NCI-H2196 treated with DMSO at 0.1 percent for 48 hours (cell line): ENCODE results near the gene TBC1D20.
"Not testable (repeated sequence)": the region's sequence is repeated elsewhere in the genome, so short reads cannot be mapped to it uniquely, and the experiment has no call there.

Source experiments
- DNase-seq: peaks from one replicate; lab custom pipeline; 2025; ENCODE audit not compliant: unreplicated experiment; lab: John Stamatoyannopoulos, UW

Gene TBC1D20

DNA sequence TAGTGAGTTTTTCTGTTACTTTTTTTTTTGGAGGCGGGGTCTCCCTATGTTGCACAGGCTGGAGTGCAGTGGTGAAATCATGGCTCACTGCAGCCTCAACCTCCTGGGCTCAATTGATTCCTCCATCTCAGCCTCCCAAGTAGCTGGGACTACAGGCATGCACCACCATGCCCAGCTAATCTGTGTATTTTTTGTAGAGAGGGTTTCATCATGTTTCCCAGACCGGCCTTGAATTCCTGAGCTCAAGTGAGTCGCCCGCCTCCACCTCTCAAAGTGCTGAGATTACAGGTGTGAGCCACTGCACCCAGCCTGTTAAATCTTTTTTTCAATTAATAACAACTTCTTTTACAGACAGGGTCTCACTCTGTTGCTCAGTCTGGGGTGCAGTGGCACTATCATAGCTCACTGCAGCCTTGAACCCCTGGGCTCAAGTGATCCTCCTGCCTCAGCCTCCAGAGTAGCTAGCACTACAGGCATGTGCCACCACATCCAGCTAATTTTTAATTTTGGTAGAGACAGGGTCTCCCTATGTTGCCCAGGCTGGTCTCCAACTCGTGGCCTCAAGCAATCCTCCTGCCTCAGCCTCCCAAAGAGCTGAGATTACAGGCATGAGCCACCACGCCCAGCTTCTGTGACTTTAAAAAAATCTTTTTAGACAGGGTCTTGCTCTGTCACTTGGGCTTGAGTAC lies 14.4 kb upstream of the TBC1D20 start:
- DNase-seq = not testable (repeated sequence)

DNA sequence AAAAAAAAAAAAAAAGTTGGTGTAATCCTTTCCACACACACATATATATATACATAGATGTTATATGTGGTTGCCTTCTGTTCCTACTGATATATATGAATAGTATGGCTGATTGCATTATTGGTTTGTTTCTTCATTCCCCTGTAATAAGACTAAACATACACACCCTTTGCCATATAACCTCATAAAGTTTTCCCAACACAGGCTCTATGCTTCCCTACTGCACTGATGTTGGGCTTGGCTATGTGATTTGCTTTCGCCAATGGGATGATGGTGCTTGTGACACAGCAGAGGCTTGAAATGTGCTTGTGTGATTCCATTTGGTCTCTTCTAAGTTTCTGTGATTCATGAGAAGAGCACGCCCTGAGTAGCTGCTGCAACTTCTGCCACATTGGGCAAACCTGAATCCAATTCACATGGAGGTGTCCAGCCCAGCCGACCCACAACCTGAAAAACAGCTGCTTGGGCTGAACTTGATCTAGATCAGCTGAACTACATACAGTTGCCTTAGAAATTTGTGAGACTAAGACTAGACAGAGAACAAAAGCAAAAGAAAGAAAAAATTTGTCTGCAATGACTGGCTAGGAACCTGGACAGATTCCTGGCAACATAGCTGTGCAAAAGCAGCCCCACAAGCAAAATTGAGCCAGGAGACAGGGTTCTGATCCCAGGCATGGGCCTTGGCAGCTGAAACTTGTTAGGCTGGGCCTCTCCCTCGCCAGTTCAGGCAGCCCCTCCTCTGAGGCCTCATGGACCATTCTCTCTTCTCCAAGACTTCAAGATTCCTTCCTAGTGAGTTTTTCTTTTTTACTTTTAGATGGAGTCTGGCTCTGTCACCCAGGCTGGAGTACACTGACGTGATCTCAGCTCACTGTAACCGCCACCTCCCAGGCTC lies 13.4 kb upstream of the TBC1D20 start:
- DNase-seq = no peak

DNA sequence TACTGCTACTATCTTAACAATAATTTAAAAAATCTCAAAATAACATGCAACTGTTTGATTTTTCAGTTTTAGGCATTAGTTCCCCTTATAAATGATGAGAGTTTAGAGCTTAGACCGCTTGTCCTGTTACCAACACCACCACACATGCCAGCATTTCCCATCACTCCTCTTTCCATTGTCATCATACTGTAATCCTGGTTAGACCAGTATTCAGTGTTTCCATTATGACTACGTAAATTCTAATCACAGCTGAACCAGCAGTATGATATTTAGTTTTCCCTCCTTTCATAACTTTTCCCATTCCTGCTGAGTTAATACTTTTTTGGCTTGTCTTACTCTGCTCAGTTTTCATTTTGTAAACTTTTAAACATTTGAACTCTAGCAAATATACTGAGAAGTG lies 12.2 kb upstream of the TBC1D20 start:
- DNase-seq = no peak

DNA sequence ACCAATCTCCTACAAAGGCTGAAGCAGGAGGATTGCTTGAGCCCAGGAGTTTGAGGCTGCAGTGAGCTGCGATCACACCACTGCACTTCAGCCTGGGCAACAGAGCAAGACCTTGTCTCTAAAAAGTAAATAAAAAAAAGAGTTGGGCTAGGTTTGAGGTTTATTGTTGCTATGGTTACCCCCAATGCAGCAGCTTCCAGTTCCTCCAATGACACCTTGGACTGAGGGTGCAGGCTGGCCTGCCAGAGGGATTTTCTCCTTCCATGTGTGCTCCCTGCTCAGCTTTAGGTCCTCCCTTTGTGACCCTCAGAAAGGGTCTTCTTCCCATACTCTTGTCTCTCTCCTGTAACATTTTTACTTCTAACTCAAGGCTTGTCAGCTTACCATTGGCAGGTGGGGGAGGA lies 10.6 kb upstream of the TBC1D20 start:
- DNase-seq = no peak

DNA sequence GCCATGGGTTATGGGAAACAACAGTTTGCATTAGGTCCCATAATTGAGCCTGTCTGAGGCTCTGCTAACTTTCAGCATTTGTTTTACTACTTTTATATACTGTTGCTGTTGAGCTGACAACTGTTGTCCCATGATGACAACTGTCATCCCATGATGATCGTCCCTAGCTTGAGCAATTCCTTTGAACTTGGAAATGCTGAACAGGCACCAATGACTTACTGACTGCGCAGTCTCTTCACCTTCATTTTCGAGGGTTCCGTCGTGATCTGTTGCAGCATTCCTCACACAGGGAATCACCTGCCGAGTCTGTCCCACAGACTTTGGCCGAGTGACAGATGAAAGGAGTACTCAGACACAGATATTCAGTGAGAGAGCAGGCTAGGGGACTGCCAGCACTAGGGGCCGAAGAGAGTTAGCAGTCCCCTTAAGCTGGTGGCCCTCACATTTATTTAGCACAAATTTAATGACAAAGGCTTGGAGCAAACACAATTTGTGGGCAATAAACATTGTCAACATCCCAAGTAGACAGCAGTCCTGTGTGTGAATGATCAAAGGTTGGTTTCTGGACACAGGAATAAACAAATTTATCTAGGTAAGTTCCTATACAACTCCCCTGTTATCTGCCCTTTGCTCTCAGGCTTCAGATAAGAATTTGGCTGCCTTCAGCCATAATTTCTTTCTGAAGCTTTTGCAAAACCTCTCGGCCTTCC lies 10.0 kb upstream of the TBC1D20 start:
- DNase-seq = no peak

DNA sequence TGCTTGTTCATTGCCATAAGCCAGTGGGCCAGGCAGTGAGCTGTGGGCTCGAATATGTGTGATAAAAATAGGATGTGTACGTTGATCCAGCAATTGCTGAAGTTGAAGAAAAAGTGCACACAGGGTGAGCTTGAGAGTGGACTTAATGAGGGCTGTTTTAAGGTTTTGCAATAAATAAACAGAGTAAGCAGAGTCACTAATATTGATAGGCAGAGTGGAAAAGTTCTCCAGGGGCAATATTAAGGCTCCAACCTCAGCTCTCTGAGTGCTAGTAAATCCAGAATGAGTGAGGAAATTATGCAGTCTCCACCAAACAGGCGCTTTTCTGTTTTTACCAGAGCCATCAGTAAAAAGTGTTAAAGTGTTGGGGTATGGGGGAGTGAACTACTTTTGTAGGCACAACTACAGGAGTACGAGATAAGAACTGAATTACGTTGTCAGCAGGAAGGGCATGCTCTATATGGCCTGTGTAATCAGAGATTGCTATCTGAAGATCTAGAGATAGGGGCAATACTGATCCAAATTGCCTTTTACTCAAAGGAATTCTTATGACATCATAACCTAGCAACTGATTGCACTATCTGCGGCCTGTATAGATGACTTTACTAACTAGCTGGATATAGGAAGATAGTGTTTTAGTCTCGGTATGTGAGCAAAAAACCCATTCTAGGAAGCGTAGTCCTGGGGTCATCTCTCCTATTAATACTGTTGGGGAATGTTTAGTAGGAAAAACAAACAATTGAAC lies 7.6 kb upstream of the TBC1D20 start:
- DNase-seq = no peak

DNA sequence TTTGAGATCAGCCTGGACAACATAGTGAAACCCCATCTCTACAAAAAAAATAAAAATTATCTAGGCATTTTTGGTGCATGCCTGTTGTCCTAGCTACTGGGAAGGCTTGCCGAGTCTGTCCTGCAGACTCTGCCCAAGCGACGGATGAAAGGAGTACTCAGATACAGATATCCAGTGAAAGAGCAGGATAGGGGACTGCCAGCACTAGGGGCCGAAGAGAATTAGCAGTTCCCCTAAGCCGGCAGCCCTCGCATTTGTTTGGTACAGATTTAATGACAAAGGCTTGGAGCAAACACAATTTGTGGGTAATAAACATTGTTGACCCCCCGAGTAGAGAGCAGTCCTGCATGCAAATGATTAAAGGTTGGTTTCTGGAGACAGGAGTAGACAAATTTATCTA lies 5.4 kb upstream of the TBC1D20 start:
- no peak for DNase-seq

DNA sequence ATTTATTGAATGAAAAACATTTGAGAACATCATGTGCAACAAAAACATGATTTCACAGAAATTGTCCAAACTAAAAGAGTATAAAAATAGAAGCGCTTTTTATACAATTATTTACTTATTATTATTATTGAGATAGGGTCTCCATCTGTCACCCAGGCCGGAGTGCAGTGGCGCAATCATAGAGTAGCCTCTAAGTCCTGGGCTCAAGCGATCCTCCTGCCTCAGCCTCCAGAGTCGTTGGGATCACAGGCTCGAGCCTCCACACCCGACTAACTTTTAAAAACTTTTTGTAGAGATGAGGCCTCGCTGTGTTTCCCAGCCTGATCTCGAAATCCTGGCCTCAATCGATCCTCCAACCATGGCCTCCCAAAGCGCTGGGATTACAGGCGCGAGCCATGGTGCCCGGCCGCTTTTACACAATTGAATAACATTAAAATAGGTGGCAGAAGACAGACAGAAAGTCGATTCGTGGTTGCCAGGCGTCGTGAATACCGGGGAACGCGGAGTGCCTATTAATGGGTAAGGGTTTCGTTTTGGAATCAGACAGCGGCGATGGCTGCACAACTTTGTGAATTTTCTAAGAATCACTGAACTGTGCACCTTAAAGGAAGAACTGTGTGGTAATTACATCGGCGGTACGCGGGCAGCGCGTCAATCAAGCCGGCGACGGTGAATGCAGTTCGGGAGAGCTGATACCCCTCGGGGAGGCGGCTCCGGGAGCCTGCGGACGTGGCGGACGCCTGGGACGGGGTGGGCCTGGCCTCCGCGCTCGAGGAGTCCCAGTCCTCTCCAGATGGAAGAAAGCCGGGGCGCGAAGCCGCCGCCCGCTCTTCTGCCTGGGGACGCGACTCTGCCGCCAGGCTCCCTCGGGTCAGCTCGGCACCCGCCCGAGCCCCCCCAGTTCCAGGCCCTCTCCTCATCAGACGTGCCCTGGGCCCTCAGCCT lies 807 bp downstream of the TBC1D20 start:
- DNase-seq = no peak

DNA sequence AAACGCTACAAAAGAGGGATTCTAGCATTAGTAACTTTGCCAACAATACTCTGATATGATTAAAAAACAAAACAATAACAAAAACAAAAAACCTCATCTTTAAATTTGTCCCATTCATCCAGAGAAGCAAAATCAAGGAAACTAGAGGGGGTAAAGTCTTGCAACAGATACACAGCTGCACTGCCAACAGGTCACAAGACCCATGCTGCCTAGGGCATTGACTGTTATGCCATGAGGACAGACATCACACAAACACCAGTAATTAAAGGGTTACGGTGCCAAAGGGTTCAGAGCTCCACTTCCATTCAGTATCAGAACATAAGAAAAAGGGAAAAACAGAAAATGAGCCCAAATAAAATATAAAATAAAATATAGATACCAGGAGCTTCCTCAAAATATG lies 1.6 kb downstream of the TBC1D20 start:
- no peak for DNase-seq

DNA sequence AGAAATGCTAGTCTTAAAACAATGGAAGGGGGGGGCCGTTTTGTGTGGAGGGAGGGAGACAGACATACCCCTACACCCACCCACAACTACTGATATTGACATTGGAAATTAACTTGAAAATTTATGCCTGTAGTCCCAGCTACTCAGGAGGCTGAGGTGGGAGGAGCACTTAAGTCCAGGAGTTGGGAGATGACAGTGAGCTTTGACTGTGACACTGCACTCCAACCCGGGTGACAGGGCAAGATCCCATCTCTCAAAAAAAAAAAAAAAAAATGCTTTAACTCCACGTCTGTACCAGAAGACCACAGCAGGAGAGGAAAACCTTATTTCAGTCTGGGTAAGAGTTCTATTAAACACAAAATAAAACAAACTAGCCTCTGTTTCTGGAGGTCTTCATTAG lies 2.2 kb downstream of the TBC1D20 start:
- DNase-seq = no peak

DNA sequence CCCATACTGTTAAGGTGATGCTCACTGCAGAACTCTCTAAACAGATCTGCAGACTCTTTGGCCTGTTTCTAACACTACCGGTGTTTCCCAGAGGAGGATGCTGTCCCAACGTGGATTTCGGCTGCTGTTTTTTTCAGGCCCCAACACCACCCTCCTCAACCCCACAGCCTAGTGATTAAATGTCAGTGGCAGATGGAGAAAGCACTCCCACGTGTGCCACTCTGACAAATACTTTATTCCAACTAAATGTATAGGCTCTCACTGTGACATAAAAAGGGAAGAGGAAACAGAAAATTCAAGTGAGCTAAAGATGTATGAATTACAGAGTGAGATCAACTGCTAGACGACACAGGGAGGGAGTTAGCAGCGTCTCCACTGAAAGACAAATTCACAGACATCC lies 3.6 kb downstream of the TBC1D20 start:
- no peak for DNase-seq

DNA sequence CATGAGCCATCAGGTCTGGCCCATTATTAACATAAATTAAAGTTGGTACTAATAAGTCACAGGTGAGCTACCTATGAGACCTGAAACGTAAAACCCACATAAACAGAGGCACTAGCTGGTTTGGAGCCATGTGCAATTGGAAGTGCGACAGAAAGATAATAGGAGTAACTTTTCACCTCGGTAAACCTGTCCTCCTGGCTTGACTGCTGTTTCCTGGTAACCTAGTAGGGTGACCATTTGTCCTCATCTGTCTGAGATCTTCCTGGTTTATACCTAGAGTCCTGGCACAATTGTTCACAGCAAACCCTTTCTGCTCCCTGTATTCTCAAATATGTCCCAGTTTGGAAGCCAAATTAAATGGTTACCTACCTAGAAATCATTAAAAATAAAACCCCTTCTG lies 7.4 kb downstream of the TBC1D20 start:
- DNase-seq = no peak

DNA sequence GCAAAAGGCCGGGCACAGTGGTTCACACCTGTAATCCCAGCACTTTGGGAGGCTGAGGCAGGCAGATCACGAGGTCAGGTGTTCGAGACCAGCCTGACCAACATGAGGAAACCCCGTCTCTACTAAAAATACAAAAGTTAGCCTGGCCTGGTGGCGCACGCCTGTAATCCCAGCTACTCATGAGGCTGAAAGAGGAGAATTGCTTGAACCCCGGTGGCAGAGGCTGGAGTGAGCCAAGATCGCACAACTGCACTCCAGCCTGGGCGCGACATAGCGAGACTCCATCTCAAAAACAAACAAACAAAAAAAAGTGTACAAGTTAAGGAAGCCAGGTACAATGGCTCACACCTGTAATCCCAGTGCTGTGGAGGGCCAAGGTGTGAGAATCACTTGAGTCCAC lies 10.3 kb downstream of the TBC1D20 start:
- not testable (repeated sequence) for DNase-seq

DNA sequence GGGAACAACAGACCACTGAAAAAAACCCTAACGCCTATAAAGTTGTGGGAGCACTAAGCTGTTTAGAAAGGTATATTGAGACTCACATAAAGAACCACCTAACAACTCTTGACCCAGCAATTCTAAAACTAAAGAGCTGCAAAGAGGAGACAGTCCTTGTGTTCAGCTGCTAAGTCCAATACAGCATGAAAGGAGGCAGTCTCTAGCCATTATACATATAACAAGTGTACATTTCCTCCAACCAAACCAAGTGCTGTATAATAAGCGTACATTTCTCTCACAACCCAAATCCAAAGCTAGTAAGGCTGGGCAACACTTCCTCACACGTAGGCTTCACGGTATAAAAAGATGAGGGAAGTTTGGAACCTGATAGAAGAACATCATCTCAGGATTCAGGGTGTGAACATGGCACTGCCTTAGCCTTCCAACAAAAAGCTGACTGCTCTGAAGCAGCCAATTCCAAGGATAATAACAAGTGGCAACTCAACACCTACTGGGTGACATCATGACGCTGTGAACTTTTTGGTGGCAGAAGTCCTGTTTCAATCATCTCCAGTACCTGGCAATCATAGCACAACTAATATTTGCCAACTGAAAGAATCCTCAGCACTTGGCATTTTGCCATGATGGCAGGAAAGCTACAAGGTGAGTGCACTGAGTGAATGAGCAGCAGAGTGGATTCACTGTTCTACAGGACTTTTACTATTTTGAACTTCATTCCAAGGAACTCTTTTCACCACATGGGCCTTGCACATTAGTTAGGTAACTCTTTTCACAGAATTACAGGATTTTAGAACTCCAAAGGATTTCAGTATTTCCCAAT lies 16.6 kb downstream of the TBC1D20 start:
- DNase-seq = no peak

DNA sequence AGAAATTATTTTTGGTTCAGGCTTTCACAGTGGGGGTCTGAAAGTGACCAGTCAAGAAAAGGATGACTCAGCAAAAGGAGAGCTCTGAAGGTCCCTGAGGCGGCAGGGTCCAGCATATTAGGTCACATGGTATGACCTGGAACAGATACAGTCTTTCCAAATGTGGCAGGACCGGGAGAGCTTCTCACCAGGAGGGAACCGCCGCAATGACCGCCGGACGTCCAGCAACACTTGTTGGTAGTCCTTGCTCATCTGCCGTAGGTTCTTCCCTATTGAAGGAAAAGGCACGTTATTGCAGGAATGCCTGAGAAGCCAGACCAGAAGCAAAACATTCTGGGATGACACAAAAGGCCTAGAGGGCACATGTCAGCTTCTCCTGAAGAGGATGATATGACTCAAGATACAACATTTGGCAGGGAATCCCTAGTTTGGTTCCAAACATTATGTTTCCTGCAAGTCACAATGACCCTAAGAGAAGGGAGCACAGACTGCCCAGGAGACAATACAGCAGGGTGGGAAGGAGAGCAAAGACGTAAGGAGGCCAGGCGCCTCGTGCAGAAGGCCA lies 17.4 kb downstream of the TBC1D20 start:
- no peak for DNase-seq

DNA sequence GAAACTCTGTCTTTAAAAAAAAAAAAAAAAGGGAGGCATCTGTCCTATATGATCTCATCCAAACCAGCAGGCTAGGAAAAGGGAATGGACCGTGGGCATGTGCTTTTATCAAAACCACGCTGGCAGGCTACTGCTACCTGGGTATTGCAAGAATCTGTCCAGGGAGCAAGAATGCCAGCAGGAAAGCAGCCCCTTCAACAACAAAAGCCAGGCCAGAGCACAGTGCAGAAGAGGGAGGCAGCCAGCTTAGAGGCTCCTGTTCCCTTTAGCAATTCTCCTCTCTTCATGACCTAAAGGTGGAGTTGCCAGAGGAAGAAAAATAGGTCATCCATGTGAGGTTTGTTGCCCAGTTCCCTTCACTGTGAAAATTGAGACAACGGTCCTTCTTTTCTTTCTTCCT lies 18.2 kb downstream of the TBC1D20 start:
- DNase-seq = no peak

DNA sequence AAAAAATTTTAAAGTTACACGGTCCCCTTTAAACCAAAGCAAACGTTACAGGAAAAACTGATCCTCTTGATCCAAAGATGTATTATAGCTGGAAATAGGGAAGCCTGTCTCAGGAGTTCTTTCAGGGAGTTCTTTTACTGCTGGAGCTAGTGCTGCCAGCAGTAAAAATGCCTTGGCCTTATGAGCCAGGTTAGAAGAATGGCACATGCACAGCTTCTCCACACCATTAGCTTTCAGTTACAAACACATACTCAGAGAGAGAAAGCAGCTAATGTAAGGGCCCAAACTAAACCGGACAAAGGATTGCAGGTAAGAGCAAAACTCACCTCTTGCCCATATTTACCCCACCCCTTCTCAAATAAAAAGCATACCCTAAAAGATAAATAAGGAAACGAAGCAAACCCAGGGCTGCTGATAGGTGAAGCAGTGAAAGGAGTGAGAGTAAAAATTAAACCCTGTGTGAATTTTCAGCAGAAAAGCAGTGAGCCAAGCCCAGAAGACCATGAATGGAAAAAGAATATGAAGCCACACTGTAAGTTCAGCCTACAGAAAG lies 19.0 kb downstream of the TBC1D20 start:
- no peak for DNase-seq

DNA sequence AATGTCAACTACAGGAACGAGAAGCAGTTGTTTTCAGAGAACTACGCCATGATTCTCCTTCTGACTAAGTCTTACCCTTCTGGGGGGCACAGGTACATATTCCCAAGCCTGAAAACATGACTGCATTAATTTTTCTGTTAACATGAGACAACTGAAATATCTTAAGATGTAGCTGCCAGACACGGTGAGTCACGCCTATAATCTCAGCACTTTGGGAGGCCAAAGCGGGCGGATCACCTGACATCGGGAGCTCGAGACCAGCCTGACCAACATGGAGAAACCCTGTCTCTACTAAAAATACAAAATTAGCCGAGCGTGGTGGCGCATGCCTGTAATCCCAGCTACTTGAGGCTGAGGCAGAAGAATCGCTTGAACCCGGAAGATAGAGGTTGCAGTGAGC lies 21.7 kb downstream of the TBC1D20 start:
- no peak for DNase-seq

DNA sequence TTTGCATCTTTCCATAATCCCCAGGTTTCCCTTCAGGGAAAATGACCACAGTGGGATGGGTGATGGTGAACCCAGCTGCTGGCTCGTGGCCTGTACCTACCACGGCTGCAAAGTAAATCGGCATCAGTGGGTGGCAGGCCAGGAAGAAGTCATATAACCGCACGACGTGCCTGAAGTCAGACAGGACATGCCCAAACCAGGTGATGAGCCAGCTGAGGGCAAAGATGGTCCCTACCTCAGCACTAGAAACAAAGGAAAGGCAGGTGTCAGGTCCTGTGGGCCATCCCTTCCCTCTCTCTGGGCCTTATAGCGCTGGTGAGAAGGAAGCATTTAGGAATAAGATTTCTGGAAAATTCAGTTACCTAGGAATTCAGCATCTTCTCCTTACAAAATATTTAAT lies 22.2 kb downstream of the TBC1D20 start:
- no peak for DNase-seq
